ENCODE measurements around the gene GPBAR1.
"Not testable (repeated sequence)": the region's sequence is repeated elsewhere in the genome, so short reads cannot be mapped to it uniquely, and the experiment has no call there.

Gene GPBAR1

DNA sequence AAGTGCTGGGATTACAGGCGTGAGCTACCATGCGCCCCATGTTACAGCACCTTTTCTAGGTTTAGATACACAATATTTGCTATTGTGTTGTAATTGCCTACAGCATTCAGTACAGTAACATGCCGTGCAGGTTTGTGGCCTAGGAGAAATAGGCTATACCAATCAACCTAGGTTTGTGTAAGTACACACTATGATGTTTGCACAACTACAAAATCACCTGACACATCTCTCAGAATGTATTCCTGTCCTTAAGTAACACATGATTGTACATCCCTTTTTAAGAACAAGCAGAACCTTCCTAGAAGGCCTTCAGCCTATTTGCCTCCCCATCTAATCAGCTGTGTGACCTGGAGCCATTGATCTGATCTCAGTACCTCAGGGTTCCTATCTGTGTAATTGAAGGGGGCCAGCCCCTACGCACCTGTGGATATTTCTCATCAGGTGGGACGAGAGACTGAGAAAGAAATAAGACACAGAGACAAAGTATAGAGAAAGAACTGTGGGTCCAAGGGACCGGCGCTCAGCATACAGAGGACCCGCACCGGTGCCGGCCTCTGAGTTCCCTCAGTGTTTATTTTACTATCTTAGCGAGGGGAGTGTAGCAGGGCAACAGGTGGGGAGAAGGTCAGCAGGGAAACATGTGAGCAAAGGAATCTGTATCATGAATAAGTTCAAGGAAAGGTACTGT, 50.2 kb downstream of the GPBAR1 start:
- Histone ChIP-seq H3K36me3 (ENCODE audit: low read length) (no peaks in the 10 kb centered on the region), H4K20me1 (ENCODE audit: low read depth, low read length) (no peaks in the 10 kb centered on the region), H3K79me2 (ENCODE audit: insufficient read depth, low read length) (no peaks in the 10 kb centered on the region), H3K4me2 (ENCODE audit: low read depth, low read length, poor library complexity, severe bottlenecking) (no peak overlapping the region), H3K4me3 (ENCODE audit: insufficient read depth, low read length, poor library complexity, severe bottlenecking) (no peak overlapping the region), H3K9me2 (replicated peaks; ENCODE audit: insufficient read depth, low read length) (no peaks in the 10 kb centered on the region), H3K9me3 (ENCODE audit: insufficient read depth, low read length) (no peaks in the 10 kb centered on the region), H3K27me3 (ENCODE audit: low read length) (no peaks in the 10 kb centered on the region), H3K9ac (ENCODE audit: low read length) (no peak overlapping the region), H2AFZ (ENCODE audit: low read depth, low read length, severe bottlenecking) (no peak overlapping the region), H3F3A (ENCODE audit: insufficient read depth) (no peaks in the 10 kb centered on the region), H3K27ac (ENCODE audit: low read depth, low read length) (no peak overlapping the region)
- TF ChIP-seq, protein P1, sequence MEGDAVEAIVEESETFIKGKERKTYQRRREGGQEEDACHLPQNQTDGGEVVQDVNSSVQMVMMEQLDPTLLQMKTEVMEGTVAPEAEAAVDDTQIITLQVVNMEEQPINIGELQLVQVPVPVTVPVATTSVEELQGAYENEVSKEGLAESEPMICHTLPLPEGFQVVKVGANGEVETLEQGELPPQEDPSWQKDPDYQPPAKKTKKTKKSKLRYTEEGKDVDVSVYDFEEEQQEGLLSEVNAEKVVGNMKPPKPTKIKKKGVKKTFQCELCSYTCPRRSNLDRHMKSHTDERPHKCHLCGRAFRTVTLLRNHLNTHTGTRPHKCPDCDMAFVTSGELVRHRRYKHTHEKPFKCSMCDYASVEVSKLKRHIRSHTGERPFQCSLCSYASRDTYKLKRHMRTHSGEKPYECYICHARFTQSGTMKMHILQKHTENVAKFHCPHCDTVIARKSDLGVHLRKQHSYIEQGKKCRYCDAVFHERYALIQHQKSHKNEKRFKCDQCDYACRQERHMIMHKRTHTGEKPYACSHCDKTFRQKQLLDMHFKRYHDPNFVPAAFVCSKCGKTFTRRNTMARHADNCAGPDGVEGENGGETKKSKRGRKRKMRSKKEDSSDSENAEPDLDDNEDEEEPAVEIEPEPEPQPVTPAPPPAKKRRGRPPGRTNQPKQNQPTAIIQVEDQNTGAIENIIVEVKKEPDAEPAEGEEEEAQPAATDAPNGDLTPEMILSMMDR (IDR thresholded peaks at IDR 0.05; ENCODE audit: insufficient read depth, low read length, poor library complexity, severe bottlenecking): no peak
- no peak for TF ChIP-seq EZH2phosphoT487 (conservative IDR thresholded peaks at IDR 0.05; ENCODE audit: low read length)

DNA sequence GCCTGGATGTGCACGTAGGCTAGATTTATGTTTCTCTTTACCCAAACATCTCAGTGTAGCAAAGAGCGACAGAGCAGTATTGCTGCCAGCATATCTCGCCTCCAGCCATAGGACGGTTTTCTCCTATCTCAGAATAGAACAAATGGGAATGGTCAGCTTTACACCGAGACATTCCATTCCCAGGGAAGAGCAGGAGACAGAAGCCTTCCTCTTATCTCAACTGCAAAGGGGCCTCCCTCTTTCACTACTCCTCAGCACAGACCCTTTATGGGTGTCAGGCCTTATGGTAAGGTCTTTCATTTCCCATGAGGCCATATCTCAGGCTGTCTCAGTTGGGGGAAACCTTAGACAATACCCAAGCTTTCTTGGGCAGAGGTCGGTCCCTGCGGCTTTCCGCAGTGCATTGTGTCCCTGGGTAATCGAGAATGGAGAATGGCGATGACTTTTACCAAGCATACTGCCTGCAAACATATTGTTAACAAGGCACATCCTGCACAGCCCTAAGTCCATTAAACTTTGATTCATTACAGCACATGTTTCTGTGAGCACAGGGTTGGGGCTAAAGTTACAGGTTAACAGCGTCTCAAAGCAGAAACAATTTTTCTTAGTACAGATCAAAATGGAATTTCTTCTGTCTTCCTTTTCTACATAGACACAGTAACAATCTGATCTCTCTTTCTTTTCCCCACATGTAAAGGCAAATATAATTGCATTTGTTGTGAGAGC, 50.9 kb downstream of the GPBAR1 start:
- H2AFZ ChIP-seq (ENCODE audit: low read depth, low read length, severe bottlenecking); H4K20me1 ChIP-seq (ENCODE audit: low read depth, low read length); H3K9me3 ChIP-seq (ENCODE audit: insufficient read depth, low read length); H3K4me2 ChIP-seq (ENCODE audit: low read depth, low read length, poor library complexity, severe bottlenecking); H3K36me3 ChIP-seq (ENCODE audit: low read length); H3K79me2 ChIP-seq (ENCODE audit: insufficient read depth, low read length); H3K9me2 ChIP-seq (replicated peaks; ENCODE audit: insufficient read depth, low read length); H3F3A ChIP-seq (ENCODE audit: insufficient read depth); H3K4me3 ChIP-seq (ENCODE audit: insufficient read depth, low read length, poor library complexity, severe bottlenecking); H3K9ac ChIP-seq (ENCODE audit: low read length); H3K27me3 ChIP-seq (ENCODE audit: low read length); H3K27ac ChIP-seq (ENCODE audit: low read depth, low read length): not testable (repeated sequence)

DNA sequence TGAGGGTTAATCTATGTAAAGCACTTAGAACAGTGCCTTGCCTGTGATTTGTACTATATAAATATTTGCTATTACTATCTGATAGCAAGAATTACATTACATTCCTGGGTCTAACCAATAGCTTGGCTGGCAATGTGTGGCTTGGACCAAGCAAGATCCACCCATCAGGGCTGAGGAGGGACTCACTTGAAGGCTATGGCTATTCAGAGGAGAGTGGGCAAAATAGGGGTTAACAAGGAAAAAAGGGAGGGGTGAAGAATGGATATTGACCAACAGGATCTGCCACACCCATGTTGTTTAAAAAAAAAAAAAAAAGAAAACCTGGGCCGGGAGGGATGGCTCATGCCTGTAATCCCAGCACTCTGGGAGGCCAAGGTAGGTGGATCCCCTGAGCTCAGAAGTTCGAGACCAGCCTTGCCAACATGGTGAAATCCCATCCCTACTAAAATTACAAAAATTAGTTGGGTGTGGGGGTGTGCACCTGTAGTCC, 51.5 kb downstream of the GPBAR1 start:
- Histone ChIP-seq H3K4me2 (ENCODE audit: low read depth, low read length, poor library complexity, severe bottlenecking) (no peak overlapping the region), H3K79me2 (ENCODE audit: insufficient read depth, low read length) (no peaks in the 10 kb centered on the region), H3K27ac (ENCODE audit: low read depth, low read length) (no peak overlapping the region), H3K9ac (ENCODE audit: low read length) (no peak overlapping the region), H3F3A (ENCODE audit: insufficient read depth) (no peaks in the 10 kb centered on the region), H3K27me3 (ENCODE audit: low read length) (no peaks in the 10 kb centered on the region), H3K4me3 (ENCODE audit: insufficient read depth, low read length, poor library complexity, severe bottlenecking) (no peak overlapping the region), H4K20me1 (ENCODE audit: low read depth, low read length) (no peaks in the 10 kb centered on the region), H3K36me3 (ENCODE audit: low read length) (no peaks in the 10 kb centered on the region), H3K9me2 (replicated peaks; ENCODE audit: insufficient read depth, low read length) (no peaks in the 10 kb centered on the region), H2AFZ (ENCODE audit: low read depth, low read length, severe bottlenecking) (no peak overlapping the region), H3K9me3 (ENCODE audit: insufficient read depth, low read length) (no peaks in the 10 kb centered on the region)
- TF ChIP-seq EZH2phosphoT487 (conservative IDR thresholded peaks at IDR 0.05; ENCODE audit: low read length): no peak
- TF ChIP-seq, protein P1 (IDR thresholded peaks at IDR 0.05; ENCODE audit: insufficient read depth, low read length, poor library complexity, severe bottlenecking): no peak

DNA sequence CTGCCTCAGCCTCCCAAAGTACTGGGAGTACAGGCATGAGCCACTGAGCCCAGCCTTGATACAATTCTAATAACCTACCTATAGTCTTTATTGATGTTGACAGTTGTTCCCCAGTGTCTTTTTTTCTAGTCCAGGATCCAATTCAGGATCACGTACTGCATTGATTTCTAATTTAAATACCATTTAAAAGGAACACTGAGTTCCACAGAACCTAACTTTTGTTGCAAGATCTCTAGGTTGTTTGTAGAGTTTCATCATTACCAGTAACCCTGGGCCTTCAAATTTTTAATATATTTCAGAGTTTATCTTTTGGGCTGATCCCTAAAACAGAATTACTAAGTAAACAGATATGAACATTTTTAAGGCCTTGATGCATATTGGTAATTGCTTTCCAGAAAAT, 52.5 kb downstream of the GPBAR1 start:
- Histone ChIP-seq H3K9ac (ENCODE audit: low read length) (no peak overlapping the region), H3K79me2 (ENCODE audit: insufficient read depth, low read length) (no peaks in the 10 kb centered on the region), H3K36me3 (ENCODE audit: low read length) (no peaks in the 10 kb centered on the region), H3K9me3 (ENCODE audit: insufficient read depth, low read length) (no peaks in the 10 kb centered on the region), H3K9me2 (replicated peaks; ENCODE audit: insufficient read depth, low read length) (no peaks in the 10 kb centered on the region), H2AFZ (ENCODE audit: low read depth, low read length, severe bottlenecking) (no peak overlapping the region), H3K27me3 (ENCODE audit: low read length) (no peaks in the 10 kb centered on the region), H3F3A (ENCODE audit: insufficient read depth) (no peaks in the 10 kb centered on the region), H3K4me2 (ENCODE audit: low read depth, low read length, poor library complexity, severe bottlenecking) (no peak overlapping the region), H4K20me1 (ENCODE audit: low read depth, low read length) (no peaks in the 10 kb centered on the region), H3K4me3 (ENCODE audit: insufficient read depth, low read length, poor library complexity, severe bottlenecking) (no peak overlapping the region), H3K27ac (ENCODE audit: low read depth, low read length) (no peak overlapping the region)
- no peak for TF ChIP-seq EZH2phosphoT487 (conservative IDR thresholded peaks at IDR 0.05; ENCODE audit: low read length)
- TF ChIP-seq, protein P1 (IDR thresholded peaks at IDR 0.05; ENCODE audit: insufficient read depth, low read length, poor library complexity, severe bottlenecking): no peak

All from SU-DHL-6 (cell line).